CD14-positive monocyte (primary cell): ENCODE data around the gene ABL2. TPM values are rescaled to one million over a fixed set of nuclear protein-coding genes. Genes with fewer than 3 reads are reported as not detected.

Source experiments
- DNase-seq, 3 donors: peaks; one replicate each; pipeline ENCODE4 v3.0.0-alpha.2; 2011 to 2022
- H2AFZ ChIP-seq: 2 replicates; pipeline ENCODE4 v1.6.0; 2012; ENCODE audit warnings: mild to moderate bottlenecking, low read depth, low read length, inconsistent platforms; ENCODE audit not compliant: insufficient read depth, poor library complexity, severe bottlenecking
- H3K27ac ChIP-seq, 2 donors: 1 replicate in 1 of 2; 2 replicates in 1 of 2; pipeline ENCODE4 v1.5.1; 2012 to 2013; ENCODE audit warnings: low read length in 2 of 2, control low read depth in 1 of 2, inconsistent platforms in 1 of 2, low read depth in 1 of 2, mild to moderate bottlenecking in 1 of 2
- H3K27me3 ChIP-seq, 2 donors: one replicate each; pipeline versions ENCODE4 v1.6.0 to v1.6.1; 2011 to 2013; ENCODE audit warnings: low read length in 2 of 2; ENCODE audit not compliant: control insufficient read depth in 2 of 2, insufficient read depth in 2 of 2
- H3K36me3 ChIP-seq, 2 donors: replicated peaks in 1 of 2; 1 replicate in 1 of 2; 2 replicates in 1 of 2; pipeline versions ENCODE4 v1.5.1 to v1.6.1; 2012 to 2013; ENCODE audit warnings: low read length in 2 of 2, control low read depth in 1 of 2, inconsistent platforms in 1 of 2, mild to moderate bottlenecking in 1 of 2; ENCODE audit not compliant: insufficient read depth in 2 of 2, control insufficient read depth in 1 of 2
- H3K4me1 ChIP-seq, 2 donors: 1 replicate in 1 of 2; 2 replicates in 1 of 2; pipeline versions ENCODE4 v1.5.1 to v1.6.1; 2012 to 2013; ENCODE audit warnings: low read length in 2 of 2, control low read depth in 1 of 2, inconsistent platforms in 1 of 2, mild to moderate bottlenecking in 1 of 2, moderate library complexity in 1 of 2; ENCODE audit not compliant: insufficient read depth in 2 of 2, control insufficient read depth in 1 of 2
- H3K4me2 ChIP-seq: replicated peaks from 2 replicates; pipeline ENCODE3; 2012; ENCODE audit warnings: low read length, moderate library complexity, mild to moderate bottlenecking; ENCODE audit not compliant: poor library complexity, severe bottlenecking; ENCODE audit errors: extremely low read depth
- H3K4me3 ChIP-seq, 3 experiments: fragments of 200-600 bp in 1 of 3; sonication (generic) in 1 of 3; replicated peaks in 1 of 3; 1 replicate in 2 of 3; 2 replicates in 1 of 3; pipeline ENCODE4 v1.5.1; 2011 to 2013; ENCODE audit warnings: low read length in 3 of 3, mild to moderate bottlenecking in 3 of 3, control low read depth in 2 of 3, low read depth in 2 of 3, inconsistent platforms in 1 of 3, moderate library complexity in 1 of 3
- H3K79me2 ChIP-seq: 2 replicates; pipeline ENCODE4 v1.6.0; 2012; ENCODE audit warnings: mild to moderate bottlenecking, control low read depth, inconsistent platforms, low read length, moderate library complexity; ENCODE audit not compliant: insufficient read depth
- H3K9ac ChIP-seq: 2 replicates; pipeline ENCODE4 v1.6.0; 2017; ENCODE audit warnings: low read length, mild to moderate bottlenecking; ENCODE audit not compliant: insufficient read depth, poor library complexity, severe bottlenecking
- H3K9me3 ChIP-seq, 2 donors: replicated peaks in 1 of 2; 1 replicate in 1 of 2; 2 replicates in 1 of 2; pipeline versions ENCODE4 v1.5.1 to v1.6.1; 2012 to 2013; ENCODE audit warnings: low read length in 2 of 2, control low read depth in 1 of 2; ENCODE audit not compliant: control insufficient read depth in 1 of 2, insufficient read depth in 1 of 2
- H4K20me1 ChIP-seq: 2 replicates; pipeline ENCODE4 v1.6.0; 2012; ENCODE audit warnings: mild to moderate bottlenecking, low read length, control low read depth, moderate library complexity; ENCODE audit not compliant: insufficient read depth
- H3K27ac Mint-ChIP-seq, 7 donors: one replicate each; pipeline ENCODE4 v1.8.0; 2020; ENCODE audit warnings: mild to moderate bottlenecking in 7 of 7, mixed read lengths in 7 of 7, moderate library complexity in 6 of 7, inconsistent platforms in 2 of 7
- H3K27me3 Mint-ChIP-seq, 3 donors: one replicate each; pipeline ENCODE4 v1.8.0; 2021 to 2022; ENCODE audit warnings: low read depth in 3 of 3, mild to moderate bottlenecking in 3 of 3, mixed read lengths in 3 of 3, moderate library complexity in 3 of 3, inconsistent platforms in 1 of 3
- H3K36me3 Mint-ChIP-seq, 2 donors: one replicate each; pipeline ENCODE4 v1.8.0; 2020; ENCODE audit warnings: mixed read lengths in 2 of 2, inconsistent platforms in 1 of 2, mild to moderate bottlenecking in 1 of 2
- H3K4me1 Mint-ChIP-seq: one replicate; pipeline ENCODE4 v1.8.0; 2020; ENCODE audit warnings: mild to moderate bottlenecking, mixed read lengths
- H3K4me3 Mint-ChIP-seq, 2 donors: one replicate each; pipeline ENCODE4 v1.8.0; 2020; ENCODE audit warnings: mild to moderate bottlenecking in 2 of 2, mixed read lengths in 2 of 2, moderate library complexity in 1 of 2
- H3K9me3 Mint-ChIP-seq, 7 donors: one replicate each; pipeline ENCODE4 v1.8.0; 2020 to 2022; ENCODE audit warnings: mixed read lengths in 7 of 7, mild to moderate bottlenecking in 6 of 7, moderate library complexity in 6 of 7, inconsistent platforms in 2 of 7
- CTCF ChIP-seq: fragments of 200-600 bp; IDR thresholded peaks from one replicate; pipeline ENCODE4 v1.8.0; 2022; ENCODE audit warnings: antibody characterized with exemption, mild to moderate bottlenecking
- WGBS: methylation state at CpG from one replicate; pipeline ENCODE4 v1.1.5; 2013; ENCODE audit warnings: missing lambda C conversion rate; ENCODE audit not compliant: insufficient coverage; 5-methylcytosine and 5-hydroxymethylcytosine counted together
- intact Hi-C, 2 donors: fragments of 100-400 bp; cut with micrococcal nuclease; formaldehyde crosslinking; loops; one replicate each; pipeline versions ENCODE4 v1.15.0 to v1.15.1; 2023
- polyA plus RNA-seq, 3 donors: library from polyadenylated mRNA; depleted of rRNA in 1 of 3; unstranded in 2 of 3; stranded (reverse) in 1 of 3; fragments of 300-500 nt in 2 of 3; fragments of >200 nt in 1 of 3; fragmentation: Illumina TruSeq in 2 of 3; gene quantifications; 1 replicate in 2 of 3; 2 replicates in 1 of 3; pipeline ENCODE4 v1.2.3, GENCODE V29; 2012 to 2021

The ABL2 gene
- polyA plus RNA-seq, 3 donors = 0.20 to 2.1 (median 1.4) TPM

DNA sequence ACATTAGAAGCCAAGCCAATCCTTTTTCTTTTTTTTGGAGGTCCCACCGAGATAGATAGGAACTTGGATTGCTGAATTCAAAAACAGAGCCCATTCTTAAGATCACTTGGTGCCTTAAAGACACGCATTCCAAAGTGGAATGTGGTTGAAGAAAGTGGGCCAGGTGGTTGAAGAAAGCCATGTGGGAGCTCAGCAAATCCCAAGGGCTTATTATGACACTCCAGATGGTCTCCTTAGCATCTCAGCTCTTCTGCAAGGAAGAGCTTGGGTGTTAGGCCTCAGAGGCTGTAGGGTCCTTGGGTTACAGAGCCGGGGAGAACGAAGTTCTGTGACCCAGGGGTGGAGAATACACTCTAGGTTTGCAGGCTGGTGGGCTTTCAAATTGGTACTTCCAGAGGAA, 134.1 kb downstream of the ABL2 start:
- H3K9me3 ChIP-seq = no peaks in the 10 kb centered on the region
- H3K27ac Mint-ChIP-seq = peak overlapping the region in 1 of 7 donors; percentile 60
- no peak for DNase-seq
- peaks cover 12% of the 10 kb centered on the region for H4K20me1 ChIP-seq
- 100% methylated on average over 2 of the region's 4 CpGs for WGBS
- H3K4me3 Mint-ChIP-seq = no peak overlapping the region
- no peak for TF ChIP-seq CTCF
- peaks cover 72 to 82% of the 10 kb centered on the region in 2 donors for H3K36me3 ChIP-seq
- no peak overlapping the region for H3K4me2 ChIP-seq
- no peak overlapping the region for H3K4me3 ChIP-seq
- peaks cover 0 to 1% (median 1%) of the 10 kb centered on the region in 3 donors for H3K27me3 Mint-ChIP-seq
- intact Hi-C loops = no loop called here
- H3K36me3 Mint-ChIP-seq = peaks cover 62 to 79% of the 10 kb centered on the region in 2 donors
- peak overlapping the region in 1 of 2 donors; percentile 7 for H3K27ac ChIP-seq
- H3K4me1 ChIP-seq = peaks cover 13% of the 10 kb centered on the region in 2 donors
- peaks cover 13% of the 10 kb centered on the region for H3K4me1 Mint-ChIP-seq
- no peaks in the 10 kb centered on the region for H3K79me2 ChIP-seq
- H3K9me3 Mint-ChIP-seq = no peaks in the 10 kb centered on the region
- no peak overlapping the region for H2AFZ ChIP-seq
- no peak overlapping the region for H3K9ac ChIP-seq
- H3K27me3 ChIP-seq = no peaks in the 10 kb centered on the region

- H3K36me3 ChIP-seq = peaks cover 76 to 86% of the 10 kb centered on the region in 2 donors
- peak overlapping the region in 3 of 7 donors; percentile 27 to 64 (median 55) for H3K27ac Mint-ChIP-seq
Observed at GRCh38 chr1:179094818-179095217, 134.7 kb downstream of the ABL2 start.

More at GRCh38 chr1:179094818-179095217, 134.7 kb downstream of the ABL2 start:
- WGBS = no CpG with 5 or more reads among the region's 5 CpGs
- Histone ChIP-seq H3K9ac (no peak overlapping the region), H2AFZ (no peak overlapping the region), H3K4me1 (peaks cover 13% of the 10 kb centered on the region in 2 donors), H3K27me3 (no peaks in the 10 kb centered on the region), H3K79me2 (no peaks in the 10 kb centered on the region), H3K4me2 (no peak overlapping the region), H4K20me1 (peaks cover 12% of the 10 kb centered on the region), H3K4me3 (no peak overlapping the region), H3K9me3 (no peaks in the 10 kb centered on the region), H3K27ac (peak overlapping the region in 1 of 2 donors; percentile 7)
- no peak overlapping the region for H3K4me3 Mint-ChIP-seq
- peaks cover 65 to 84% of the 10 kb centered on the region in 2 donors for H3K36me3 Mint-ChIP-seq
- H3K27me3 Mint-ChIP-seq = peaks cover 0 to 1% (median 1%) of the 10 kb centered on the region in 3 donors
- no peak for DNase-seq
- no peaks in the 10 kb centered on the region for H3K9me3 Mint-ChIP-seq
- TF ChIP-seq CTCF = no peak
- peaks cover 13% of the 10 kb centered on the region for H3K4me1 Mint-ChIP-seq
- intact Hi-C loops = no loop called here
